ENCODE measurements around the gene CEMIP.

DNA sequence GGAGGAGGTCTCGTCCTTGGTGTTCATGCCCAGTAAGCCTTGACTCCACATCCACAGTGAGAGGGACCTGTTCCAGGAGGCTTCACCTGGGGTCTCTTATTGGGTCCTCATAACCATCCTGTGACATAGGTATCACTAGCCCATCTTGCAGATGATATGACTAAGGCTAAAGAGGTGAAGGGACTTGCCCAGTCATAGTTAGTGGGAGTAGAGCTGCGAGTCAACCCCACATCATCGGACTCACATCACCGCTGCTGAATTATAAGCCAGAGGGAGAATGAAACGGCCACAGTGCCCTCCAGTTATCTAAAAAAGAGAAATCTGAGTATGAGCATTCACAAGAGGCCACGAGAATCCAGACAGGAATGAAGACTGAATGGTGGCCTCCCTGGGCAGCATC is 144.5 kb downstream of the CEMIP start:
- TF ChIP-seq, protein P1, sequence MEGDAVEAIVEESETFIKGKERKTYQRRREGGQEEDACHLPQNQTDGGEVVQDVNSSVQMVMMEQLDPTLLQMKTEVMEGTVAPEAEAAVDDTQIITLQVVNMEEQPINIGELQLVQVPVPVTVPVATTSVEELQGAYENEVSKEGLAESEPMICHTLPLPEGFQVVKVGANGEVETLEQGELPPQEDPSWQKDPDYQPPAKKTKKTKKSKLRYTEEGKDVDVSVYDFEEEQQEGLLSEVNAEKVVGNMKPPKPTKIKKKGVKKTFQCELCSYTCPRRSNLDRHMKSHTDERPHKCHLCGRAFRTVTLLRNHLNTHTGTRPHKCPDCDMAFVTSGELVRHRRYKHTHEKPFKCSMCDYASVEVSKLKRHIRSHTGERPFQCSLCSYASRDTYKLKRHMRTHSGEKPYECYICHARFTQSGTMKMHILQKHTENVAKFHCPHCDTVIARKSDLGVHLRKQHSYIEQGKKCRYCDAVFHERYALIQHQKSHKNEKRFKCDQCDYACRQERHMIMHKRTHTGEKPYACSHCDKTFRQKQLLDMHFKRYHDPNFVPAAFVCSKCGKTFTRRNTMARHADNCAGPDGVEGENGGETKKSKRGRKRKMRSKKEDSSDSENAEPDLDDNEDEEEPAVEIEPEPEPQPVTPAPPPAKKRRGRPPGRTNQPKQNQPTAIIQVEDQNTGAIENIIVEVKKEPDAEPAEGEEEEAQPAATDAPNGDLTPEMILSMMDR (tag by site-specific recombination; IDR thresholded peaks at IDR 0.05): no peak
- TF ChIP-seq ZNF548 (tag by site-specific recombination; IDR thresholded peaks at IDR 0.05) (no peak), ZNF169 (tag by site-specific recombination; IDR thresholded peaks at IDR 0.05) (no peak), SALL2 (tag by site-specific recombination; IDR thresholded peaks at IDR 0.05; ENCODE audit: borderline replicate concordance) (no peak)
- TF ChIP-seq, protein P2, sequence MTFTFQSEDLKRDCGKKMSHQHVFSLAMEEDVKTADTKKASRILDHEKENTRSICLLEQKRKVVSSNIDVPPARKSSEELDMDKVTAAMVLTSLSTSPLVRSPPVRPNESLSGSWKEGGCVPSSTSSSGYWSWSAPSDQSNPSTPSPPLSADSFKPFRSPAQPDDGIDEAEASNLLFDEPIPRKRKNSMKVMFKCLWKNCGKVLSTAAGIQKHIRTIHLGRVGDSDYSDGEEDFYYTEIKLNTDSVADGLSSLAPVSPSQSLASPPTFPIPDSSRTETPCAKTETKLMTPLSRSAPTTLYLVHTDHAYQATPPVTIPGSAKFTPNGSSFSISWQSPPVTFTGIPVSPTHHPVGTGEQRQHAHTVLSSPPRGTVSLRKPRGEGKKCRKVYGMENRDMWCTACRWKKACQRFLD (tag by site-specific recombination; IDR thresholded peaks at IDR 0.05): no peak
- TF ChIP-seq, protein P3, sequence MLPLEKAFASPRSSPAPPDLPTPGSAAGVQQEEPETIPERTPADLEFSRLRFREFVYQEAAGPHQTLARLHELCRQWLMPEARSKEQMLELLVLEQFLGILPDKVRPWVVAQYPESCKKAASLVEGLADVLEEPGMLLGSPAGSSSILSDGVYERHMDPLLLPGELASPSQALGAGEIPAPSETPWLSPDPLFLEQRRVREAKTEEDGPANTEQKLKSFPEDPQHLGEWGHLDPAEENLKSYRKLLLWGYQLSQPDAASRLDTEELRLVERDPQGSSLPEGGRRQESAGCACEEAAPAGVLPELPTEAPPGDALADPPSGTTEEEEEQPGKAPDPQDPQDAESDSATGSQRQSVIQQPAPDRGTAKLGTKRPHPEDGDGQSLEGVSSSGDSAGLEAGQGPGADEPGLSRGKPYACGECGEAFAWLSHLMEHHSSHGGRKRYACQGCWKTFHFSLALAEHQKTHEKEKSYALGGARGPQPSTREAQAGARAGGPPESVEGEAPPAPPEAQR (tag by site-specific recombination; IDR thresholded peaks at IDR 0.05): no peak

All from HEK293 (cell line).